NCI-H187 treated with DMSO at 0.1 percent for 48 hours (cell line): ENCODE results near the gene IGF2BP2.

ENCODE experiments used
- DNase-seq: peaks from one replicate; lab custom pipeline; 2025; lab: John Stamatoyannopoulos, UW

The IGF2BP2 gene

GRCh38 chr3:185764980-185765370, 59.9 kb downstream of the IGF2BP2 start:
- DNase-seq, result no peak

DNA sequence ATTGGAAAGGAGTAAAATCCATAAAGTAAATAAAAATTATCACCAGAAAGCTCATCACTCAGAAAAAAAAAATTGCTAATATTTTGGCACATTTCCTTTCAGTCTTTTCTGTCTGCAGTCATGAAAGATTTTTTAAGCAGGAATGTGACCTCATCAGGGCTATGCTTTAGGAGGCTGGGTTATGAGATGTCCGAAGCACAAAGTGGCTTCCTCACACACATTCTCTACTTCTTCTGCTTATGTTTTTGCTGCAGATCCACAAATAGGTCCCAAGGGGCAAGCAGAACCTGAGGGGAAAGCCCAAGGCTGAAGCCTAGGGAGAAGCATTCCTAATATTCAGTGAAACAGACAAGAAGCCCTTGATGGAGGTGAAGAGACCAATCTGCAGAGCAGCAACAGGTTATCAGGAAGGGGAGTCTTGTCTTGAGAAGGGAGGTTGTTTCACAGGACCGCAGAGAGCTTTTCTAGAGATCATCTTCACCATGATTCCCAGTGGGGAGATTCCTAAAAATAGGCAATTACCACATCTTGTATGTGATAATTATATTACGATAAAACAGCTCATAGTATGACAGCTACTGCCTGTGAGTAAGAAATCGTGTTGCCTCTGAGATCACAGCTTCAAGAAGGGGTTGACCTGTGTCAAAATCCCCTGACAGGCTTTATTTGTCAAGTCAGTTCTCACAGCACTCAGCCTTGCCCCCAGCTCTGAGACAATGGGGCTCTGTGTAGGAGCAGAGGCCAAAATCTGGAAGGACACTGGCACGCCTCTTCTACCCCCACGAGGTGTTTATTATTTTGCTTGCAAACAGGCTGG, 60.5 kb downstream of the IGF2BP2 start:
- no peak for DNase-seq

GRCh38 chr3:185763347-185764005, 61.4 kb downstream of the IGF2BP2 start:
- no peak for DNase-seq

GRCh38 chr3:185760550-185760949, 64.3 kb downstream of the IGF2BP2 start:
- no peak for DNase-seq

DNA sequence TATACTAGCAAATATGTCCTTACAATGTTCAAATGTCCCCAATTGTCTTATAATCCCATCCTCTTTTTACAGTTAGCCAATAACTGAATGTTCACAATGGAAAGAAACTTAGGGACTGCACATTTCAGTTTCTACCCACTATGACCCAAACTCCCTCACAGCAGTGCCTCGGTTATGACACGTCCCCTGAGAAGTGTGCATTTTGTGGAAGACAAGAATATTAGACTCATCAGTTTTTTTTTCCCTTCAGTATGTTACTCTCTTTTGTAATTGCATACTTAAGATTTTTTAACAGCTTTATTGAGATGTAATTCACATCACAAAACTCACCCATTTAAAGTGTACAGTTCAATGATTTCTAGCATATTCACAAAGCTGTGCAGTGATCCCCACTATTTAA, 64.8 kb downstream of the IGF2BP2 start:
- DNase-seq, result no peak

GRCh38 chr3:185759512-185759911, 65.3 kb downstream of the IGF2BP2 start:
- DNase-seq, result no peak

GRCh38 chr3:185758912-185759311, 65.9 kb downstream of the IGF2BP2 start:
- no peak for DNase-seq

DNA sequence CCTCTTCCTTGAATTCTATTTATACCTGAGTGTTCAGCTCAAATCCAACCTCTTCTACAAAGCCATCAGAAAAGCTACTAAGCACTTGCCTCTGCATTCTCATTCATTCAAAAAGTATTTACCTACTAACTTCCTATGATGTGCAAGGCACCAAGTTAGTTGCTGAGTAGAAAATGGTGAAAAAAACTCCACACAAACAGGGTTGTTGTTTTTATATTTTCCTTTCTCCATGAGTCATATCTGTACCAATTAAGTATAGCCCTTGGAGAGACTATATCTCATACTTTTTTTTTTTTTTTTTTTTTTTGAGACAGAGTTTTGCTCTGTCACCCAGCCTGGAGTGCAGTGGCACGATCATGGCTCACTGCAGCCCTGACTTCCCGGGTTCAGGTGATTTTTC, 67.7 kb downstream of the IGF2BP2 start:
- no peak for DNase-seq

GRCh38 chr3:185756477-185756876, 68.4 kb downstream of the IGF2BP2 start:
- no peak for DNase-seq

DNA sequence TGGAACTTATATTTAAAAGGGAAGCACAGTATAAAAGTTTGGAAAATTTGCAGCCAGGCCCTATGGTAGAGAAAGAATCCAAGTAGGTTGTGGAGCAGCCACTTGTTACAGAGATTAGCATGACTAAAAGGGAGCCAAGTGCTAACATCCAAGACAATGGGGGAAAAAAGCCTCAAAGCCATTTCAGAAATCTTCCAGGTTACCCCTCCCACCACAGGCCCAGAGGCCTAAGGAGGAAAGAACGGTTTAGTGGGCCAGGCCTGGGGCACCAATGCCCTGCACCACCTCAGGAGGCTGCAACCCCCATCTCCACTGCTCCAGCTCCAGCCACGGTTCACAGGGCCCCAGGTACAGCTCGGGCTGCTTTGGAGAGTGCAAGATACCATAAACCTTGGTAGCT, 69.9 kb downstream of the IGF2BP2 start:
- DNase-seq, result no peak

DNA sequence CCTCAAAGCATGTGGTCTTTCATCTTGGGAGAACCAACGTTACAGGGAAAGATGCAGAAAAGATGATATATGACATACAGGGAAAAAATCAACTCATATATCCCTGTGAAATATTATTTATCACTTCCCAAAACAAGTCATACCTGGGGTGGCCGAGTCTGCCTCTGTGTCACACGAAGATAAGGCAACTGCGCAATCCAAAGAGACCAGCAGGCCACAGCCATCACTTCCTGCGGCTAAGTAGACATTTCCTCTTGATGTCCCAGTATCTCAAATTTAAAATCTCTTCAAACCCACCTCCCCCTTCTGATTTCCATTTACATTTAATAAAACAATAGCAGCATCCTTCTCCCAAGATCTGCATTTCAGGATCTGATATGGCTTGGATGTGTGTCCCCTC, 71.5 kb downstream of the IGF2BP2 start:
- DNase-seq, result no peak

DNA sequence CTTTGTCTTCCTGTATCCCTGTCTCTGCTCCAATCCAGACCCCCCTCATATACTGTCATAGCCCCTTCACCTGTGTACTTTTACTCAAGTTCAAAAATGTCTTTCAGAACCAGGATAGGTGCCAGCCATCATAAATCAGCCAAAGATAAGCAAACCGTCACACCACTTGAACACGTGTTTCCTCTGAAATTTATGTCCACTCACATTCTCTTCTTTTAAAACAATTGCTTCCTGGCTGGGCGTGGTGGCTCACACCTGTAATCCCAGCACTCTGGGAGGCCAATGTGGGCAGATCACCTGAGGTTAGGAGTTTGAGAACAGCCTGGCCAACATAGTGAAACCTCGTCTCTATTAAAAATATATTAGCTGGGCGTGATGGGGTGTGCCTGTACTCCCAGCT, 74.1 kb downstream of the IGF2BP2 start:
- DNase-seq, result no peak

DNA sequence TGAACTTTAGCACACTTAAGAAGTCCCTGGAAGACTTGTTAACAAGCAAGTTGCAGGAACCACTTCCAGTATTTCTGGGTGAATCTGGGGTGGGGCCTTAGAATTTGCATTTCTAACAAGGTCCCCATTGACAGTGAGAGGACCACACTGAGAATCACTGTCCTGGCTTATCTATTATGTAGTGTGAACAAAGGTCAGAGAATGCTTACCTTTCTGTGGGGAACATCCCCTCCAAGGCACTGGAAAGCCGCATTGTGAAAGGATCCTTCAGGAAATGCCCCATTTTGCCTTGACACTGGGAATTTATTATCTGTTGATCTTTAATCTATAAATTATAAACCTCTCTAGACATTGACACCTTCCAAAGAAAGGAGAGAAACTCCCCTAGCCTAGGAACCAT, 74.8 kb downstream of the IGF2BP2 start:
- no peak for DNase-seq

DNA sequence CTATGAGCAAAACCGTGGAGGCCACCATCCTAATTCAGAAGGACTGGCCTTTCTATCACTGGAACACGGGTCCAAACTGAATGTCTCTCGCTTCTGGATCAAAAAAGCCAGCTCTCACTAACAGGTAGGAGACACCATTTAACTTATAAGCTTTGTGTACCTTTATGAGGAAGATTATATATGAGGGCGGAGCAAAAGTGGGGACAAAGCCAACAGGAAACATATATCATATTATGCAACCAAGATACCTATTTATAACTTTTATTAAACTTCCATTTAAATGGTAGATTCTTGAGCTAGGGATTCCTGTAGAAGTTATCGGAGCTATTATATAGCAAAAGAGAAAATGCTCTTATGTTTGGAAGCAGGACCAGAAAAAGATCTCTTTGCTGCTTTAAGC, 78.4 kb downstream of the IGF2BP2 start:
- no peak for DNase-seq

DNA sequence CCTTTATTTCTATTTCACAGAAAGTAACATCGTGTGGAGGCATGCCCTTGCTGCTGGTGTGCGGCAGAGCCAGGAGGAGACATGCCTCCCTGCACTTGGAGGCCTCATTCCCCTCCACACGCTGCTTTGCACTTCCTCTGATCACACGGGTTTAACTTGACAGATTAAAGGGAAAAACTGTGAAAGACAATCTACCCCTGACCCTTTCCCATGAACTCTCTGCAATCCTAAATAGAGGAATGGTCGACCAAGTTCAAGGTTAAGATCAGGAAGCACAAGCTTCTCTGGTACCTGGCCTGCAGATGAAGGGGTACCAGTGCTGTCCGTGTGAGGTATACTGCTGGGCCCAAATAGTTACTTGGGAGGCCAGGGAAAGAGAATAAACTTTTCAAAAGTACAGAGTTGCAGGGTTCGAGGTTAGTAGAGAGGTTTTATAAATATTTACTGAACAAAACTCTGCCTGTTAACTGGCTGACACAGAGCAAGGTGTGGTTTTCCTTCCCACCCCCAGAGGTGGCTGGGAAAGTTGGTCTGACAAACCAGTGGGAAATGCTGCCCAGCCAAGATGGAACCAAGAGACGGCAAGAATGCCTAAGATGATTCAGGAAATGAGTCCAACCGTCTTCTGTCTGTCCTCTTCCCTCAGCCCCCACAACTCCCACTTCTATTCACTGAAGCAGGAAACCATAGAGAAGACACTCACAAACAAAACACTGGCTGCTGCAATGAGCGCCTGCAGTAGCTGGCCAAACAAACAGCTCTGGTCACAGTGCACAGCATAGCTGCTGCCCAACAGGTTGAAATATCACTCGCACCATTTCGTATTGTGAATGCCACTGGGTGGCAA, 79.6 kb downstream of the IGF2BP2 start:
- DNase-seq, result no peak

DNA sequence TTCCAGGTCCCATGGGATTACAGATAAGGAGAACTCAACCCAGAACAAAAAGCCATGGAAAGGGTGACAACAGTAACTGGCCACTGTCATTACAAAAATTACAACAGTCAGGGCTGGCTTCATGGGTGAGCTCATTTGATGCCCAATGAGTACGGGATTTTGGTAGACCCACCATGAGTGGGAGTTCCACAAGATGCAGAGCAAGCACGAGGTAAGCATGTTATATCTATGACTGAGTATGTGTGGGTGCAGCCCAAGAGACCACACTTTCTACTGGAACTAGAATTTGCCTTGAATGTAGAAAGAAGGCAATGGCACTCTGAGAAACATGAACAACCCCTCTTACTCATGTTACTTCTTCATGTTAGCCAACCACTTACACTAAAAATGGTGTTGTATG, 83.3 kb downstream of the IGF2BP2 start:
- no peak for DNase-seq

GRCh38 chr3:185740133-185740532, 84.7 kb downstream of the IGF2BP2 start:
- DNase-seq, result no peak

DNA sequence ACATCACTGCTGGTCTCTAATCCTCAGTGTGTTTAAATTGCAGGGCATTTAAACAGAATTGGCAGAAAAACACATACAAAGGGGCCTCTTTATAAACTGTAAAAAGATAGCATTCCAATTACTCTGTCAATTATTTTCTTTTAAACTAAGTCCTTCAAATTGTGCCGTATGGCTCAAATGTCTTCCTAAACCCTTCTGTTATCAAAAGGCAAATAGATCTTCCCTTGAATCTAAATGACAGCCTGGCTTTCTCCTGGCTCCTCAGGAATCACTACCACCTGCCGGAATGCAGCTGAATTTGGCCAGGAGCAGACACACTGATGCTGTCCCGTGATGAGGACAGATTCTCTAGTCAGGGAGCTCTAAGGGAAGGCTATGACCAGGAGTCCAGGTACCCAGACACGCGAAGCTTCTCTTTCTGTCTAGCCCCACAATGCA, 85.6 kb downstream of the IGF2BP2 start:
- no peak for DNase-seq

DNA sequence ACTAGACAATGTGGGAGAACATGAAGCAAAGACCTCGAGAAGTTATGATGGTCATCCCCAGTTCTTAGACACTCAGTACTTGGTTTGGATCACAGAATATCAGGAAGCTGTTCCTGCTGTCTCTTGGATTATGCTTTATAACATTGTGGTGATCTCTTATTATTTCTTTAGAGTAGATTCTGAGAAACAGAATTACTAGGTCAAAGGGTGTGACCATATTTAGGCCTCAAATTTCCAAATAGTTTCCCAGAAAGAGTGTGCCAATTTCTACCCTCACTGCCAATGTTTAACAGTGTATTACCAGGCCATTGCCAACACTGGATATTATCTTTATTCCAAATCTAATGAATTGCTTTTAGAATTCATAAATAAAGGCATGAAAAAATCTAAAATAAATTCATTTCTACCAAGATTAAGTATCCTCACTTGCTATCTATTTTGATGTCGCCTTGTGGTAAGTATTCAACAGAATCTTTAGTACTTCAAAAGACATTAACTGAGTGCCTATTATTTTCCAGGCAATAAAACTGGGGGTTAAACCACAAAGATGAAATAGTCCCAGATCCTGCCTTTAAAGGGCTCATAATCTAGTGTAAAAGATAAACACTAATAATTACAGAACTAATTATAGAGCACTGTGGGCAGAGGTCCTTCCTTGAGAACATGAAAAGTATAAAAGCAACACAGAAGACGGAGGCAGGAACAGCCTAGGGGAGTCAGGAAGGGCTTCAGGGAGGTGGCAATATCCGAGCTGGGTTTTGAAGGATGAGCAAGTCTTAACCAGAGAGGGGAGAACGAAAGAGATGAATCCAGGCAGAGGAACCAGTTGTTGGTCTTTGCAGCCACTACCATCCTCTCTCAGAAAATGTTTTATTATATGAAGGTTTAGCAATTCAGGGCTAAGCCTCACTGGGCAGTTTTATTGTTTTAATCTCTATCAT, 86.8 kb downstream of the IGF2BP2 start:
- no peak for DNase-seq

- DNase-seq, result no peak
These were observed 87.8 kb downstream of the IGF2BP2 start for GRCh38 chr3:185737020-185737419.

DNA sequence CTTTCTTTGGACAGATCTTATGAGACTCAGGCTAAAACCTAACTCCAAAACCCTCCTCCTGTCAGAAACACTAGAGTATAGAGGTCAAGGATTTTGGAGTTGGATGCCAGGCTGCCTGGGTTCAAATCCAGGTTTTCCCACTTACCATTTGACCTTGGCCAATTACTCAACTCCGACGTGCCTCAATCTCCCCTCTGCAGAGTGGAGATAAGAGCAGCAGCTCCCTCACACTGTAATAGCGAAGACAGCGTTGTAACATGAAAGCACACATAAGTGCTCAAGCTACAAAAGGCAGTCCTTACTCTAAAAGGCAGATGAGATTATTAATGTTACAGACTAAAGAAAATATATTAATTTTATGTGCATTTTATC, 90.1 kb downstream of the IGF2BP2 start:
- no peak for DNase-seq
